ENCODE measurements around the gene ERBB4.

- TF ChIP-seq CTCF (IDR thresholded peaks at IDR 0.05; ENCODE audit: insufficient read depth, low read depth, low read length) (no peak), EZH2 (IDR thresholded peaks at IDR 0.05; ENCODE audit: insufficient read depth, low read length) (no peak)
These were observed 970.2 kb downstream of the ERBB4 start for GRCh38 chr2:211568439-211568838.

All from astrocyte (in vitro differentiated cells and primary cell).